K562 (cell line): ENCODE data around the gene IQCN. TPM values are rescaled to one million over a fixed set of nuclear protein-coding genes. Genes with fewer than 3 reads are reported as not detected.

Experiments
- E2F8 ChIP-seq: fragments of 450-650 bp; IDR thresholded peaks from 2 replicates; pipeline ENCODE4 v1.7.1; 2018; ENCODE audit warnings: mild to moderate bottlenecking, low read depth; ENCODE audit not compliant: partially characterized antibody
- EGR1 ChIP-seq: fragments of 450-650 bp; conservative IDR thresholded peaks from 2 replicates; pipeline ENCODE4 v1.6.1; 2017; ENCODE audit warnings: mild to moderate bottlenecking
- FOXK2 ChIP-seq, 2 experiments: fragments of 450-650 bp; IDR thresholded peaks in 1 of 2; conservative IDR thresholded peaks in 1 of 2; 2 replicates each; pipeline ENCODE4 v1.6.1; 2016; ENCODE audit warnings: low read depth in 2 of 2, mild to moderate bottlenecking in 1 of 2
- GABPA ChIP-seq: fragments of 200-800 bp; sonication (Bioruptor generic); conservative IDR thresholded peaks from 2 replicates; pipeline ENCODE4 v1.6.1; 2016; ENCODE audit warnings: low read depth, missing genetic modification characterization, missing compliant biosample characterization
- HDAC8 ChIP-seq: fragments of 450-650 bp; IDR thresholded peaks from 2 replicates; pipeline ENCODE4 v1.6.1; 2016; ENCODE audit warnings: mild to moderate bottlenecking, missing genetic modification characterization, moderate library complexity, missing compliant biosample characterization
- NFIC ChIP-seq: fragments of 450-650 bp; IDR thresholded peaks from 2 replicates; pipeline ENCODE4 v1.6.1; 2017; ENCODE audit warnings: mild to moderate bottlenecking, inconsistent platforms
- NKRF ChIP-seq: fragments of 450-650 bp; IDR thresholded peaks from 2 replicates; pipeline ENCODE4 v1.6.1; 2016; ENCODE audit warnings: borderline replicate concordance
- NRF1 ChIP-seq, 2 experiments: fragments of 450-650 bp; IDR thresholded peaks in 1 of 2; conservative IDR thresholded peaks in 1 of 2; 2 replicates each; pipeline ENCODE4 v1.6.1; 2014; ENCODE audit warnings: mild to moderate bottlenecking in 2 of 2
- POLR2B ChIP-seq: fragments of 450-650 bp; IDR thresholded peaks from 2 replicates; pipeline ENCODE4 v1.6.1; 2018; ENCODE audit warnings: low read depth; ENCODE audit not compliant: partially characterized antibody
- TBL1XR1 ChIP-seq, 2 experiments: IDR thresholded peaks; 2 replicates each; pipeline ENCODE4 v1.6.1; 2012; ENCODE audit warnings: improper control_type of control experiment in 2 of 2, low read length in 2 of 2, mild to moderate bottlenecking in 1 of 2
- ZBTB33 ChIP-seq: sonication (generic); formaldehyde crosslinking; IDR thresholded peaks from 2 replicates; pipeline ENCODE4 v1.8.1; 2023; ENCODE audit warnings: mild to moderate bottlenecking, missing genetic modification reagents
- ZNF609 ChIP-seq: sonication (generic); formaldehyde crosslinking; IDR thresholded peaks from 2 replicates; pipeline ENCODE4 v1.8.1; 2023; ENCODE audit warnings: missing genetic modification reagents, mild to moderate bottlenecking, borderline replicate concordance
- polyA plus RNA-seq, 8 experiments: library from polyadenylated mRNA; depleted of rRNA in 4 of 8; stranded (reverse) in 5 of 8; unstranded in 3 of 8; fragments of >200 nt; fragmentation: Nextera tagmentation in 2 of 8; fragmentation: Illumina TruSeq in 1 of 8; extraction: Ambion mirVana in 2 of 8; extraction: Trizol in 1 of 8; gene quantifications; 2 replicates each; pipeline versions ENCODE4 v1.2.1 to v1.2.3, GENCODE V29; 2011 to 2014; ENCODE audit warnings: inconsistent platforms in 1 of 8, missing spikeins in 1 of 8
- total RNA-seq, 7 experiments: library from RNA; depleted of rRNA in 6 of 7; stranded (reverse); fragments of >200 nt in 6 of 7; fragmentation: Illumina TruSeq in 2 of 7; extraction: Trizol in 2 of 7; gene quantifications; 2 replicates each; pipeline versions ENCODE4 v1.2.1 to v1.2.3, GENCODE V29; 2011 to 2021; ENCODE audit warnings: low replicate concordance in 1 of 7

IQCN gene
- total and polyA plus RNA-seq, 9 of the 15 experiments (the other 6 are each of a cell fraction or from before 2014, with no cell fraction given) = 0.01 to 0.07 (median 0.04) TPM; not detected in 3

GRCh38 chr19:18282021-18282787, 8.0 kb upstream of the IQCN start (continued):
- TF ChIP-seq HDAC8 = no peak
- TF ChIP-seq NKRF = peak; percentile 24; the same call in 1 of the 2 replicates
- TF ChIP-seq ZBTB33 = no peak
- TF ChIP-seq ZNF609 = 0 out of 2 replicates have a peak, but pooled peaks have one; percentile 26
- TF ChIP-seq EGR1 = peak; percentile 73
- peak; percentile 51; the same call in 1 of the 2 replicates for TF ChIP-seq GABPA (tag)
- peak; percentile 18 to 42; a peak in 1 of 4 replicates for TF ChIP-seq TBL1XR1 (IDR thresholded peaks at IDR 0.05; ENCODE audit: low read length in 2 of 2)
- TF ChIP-seq NRF1 (conservative IDR thresholded peaks at IDR 0.05 in 1 of 2, IDR thresholded peaks at IDR 0.05 in 1 of 2) = peak; percentile 54 to 68
- peak in 1 of 2 experiments; percentile 44; a peak in 1 of 4 replicates for TF ChIP-seq FOXK2 (conservative IDR thresholded peaks at IDR 0.05 in 1 of 2, IDR thresholded peaks at IDR 0.05 in 1 of 2; ENCODE audit: low read depth in 2 of 2)
- peak; percentile 19; the same call in 1 of the 2 replicates for TF ChIP-seq NFIC
- peak; percentile 84 for TF ChIP-seq POLR2B
- peak; percentile 26 for TF ChIP-seq E2F8
